Measurements from ENCODE around the gene TFEB.

The TFEB gene

GRCh38 chr6:41690541-41691330 is 44.7 kb downstream of the TFEB start:
- DNase-seq (ENCODE audit: low read depth) = no peak

- no peak for DNase-seq (ENCODE audit: low read depth)
Observed at GRCh38 chr6:41689171-41690008, 46.0 kb downstream of the TFEB start.

GRCh38 chr6:41688256-41688965 is 47.0 kb downstream of the TFEB start:
- no peak for DNase-seq (ENCODE audit: low read depth)

- no peak for DNase-seq (ENCODE audit: low read depth)
Observed at GRCh38 chr6:41687501-41688175, 47.8 kb downstream of the TFEB start.

GRCh38 chr6:41685641-41686380 is 49.6 kb downstream of the TFEB start:
- DNase-seq (ENCODE audit: low read depth) = no peak

GRCh38 chr6:41684311-41685180 is 50.9 kb downstream of the TFEB start:
- no peak for DNase-seq (ENCODE audit: low read depth)

- no peak for DNase-seq (ENCODE audit: low read depth)
Observed at GRCh38 chr6:41683523-41684310, 51.7 kb downstream of the TFEB start.

GRCh38 chr6:41683273-41683522 is 52.2 kb downstream of the TFEB start:
- DNase-seq (ENCODE audit: low read depth) = no peak

GRCh38 chr6:41682497-41683272 is 52.7 kb downstream of the TFEB start:
- no peak for DNase-seq (ENCODE audit: low read depth)

GRCh38 chr6:41682056-41682477 is 53.3 kb downstream of the TFEB start:
- DNase-seq (ENCODE audit: low read depth) = peak; percentile 48

GRCh38 chr6:41680182-41680965 is 55.0 kb downstream of the TFEB start:
- no peak for DNase-seq (ENCODE audit: low read depth)

GRCh38 chr6:41679696-41680095 is 55.7 kb downstream of the TFEB start:
- no peak for DNase-seq (ENCODE audit: low read depth)

- no peak for DNase-seq (ENCODE audit: low read depth)
Observed at GRCh38 chr6:41678511-41679084, 56.8 kb downstream of the TFEB start.

- DNase-seq (ENCODE audit: low read depth) = no peak
Observed at GRCh38 chr6:41677124-41677921, 58.1 kb downstream of the TFEB start.

GRCh38 chr6:41676431-41676830 is 59.0 kb downstream of the TFEB start:
- no peak for DNase-seq (ENCODE audit: low read depth)

GRCh38 chr6:41675992-41676391 is 59.4 kb downstream of the TFEB start:
- no peak for DNase-seq (ENCODE audit: low read depth)

- DNase-seq (ENCODE audit: low read depth) = no peak
Observed at GRCh38 chr6:41675176-41675775, 60.1 kb downstream of the TFEB start.
